HL-60 (cell line): ENCODE measurements around the gene RNF141.

ENCODE experiments used
- DNase-seq, 2 experiments: peaks; one replicate each; pipeline ENCODE4 v3.0.0-alpha.2; 2010 to 2020; ENCODE audit warnings: low read depth in 1 of 2, low spot score in 1 of 2
- H3K27ac ChIP-seq: fragments of 250-450 bp; sonication (Bioruptor Pico); replicated peaks from 2 replicates; pipeline ENCODE4 v1.5.1; 2020; ENCODE audit warnings: mild to moderate bottlenecking, moderate library complexity
- H3K27me3 ChIP-seq: fragments of 250-450 bp; sonication (Bioruptor Pico); 2 replicates; pipeline ENCODE4 v1.5.1; 2021; ENCODE audit warnings: mild to moderate bottlenecking, moderate library complexity; ENCODE audit not compliant: insufficient read depth, poor library complexity, severe bottlenecking
- H3K4me3 ChIP-seq: replicated peaks from 2 replicates; pipeline ENCODE4 v1.5.1; 2011; ENCODE audit warnings: mild to moderate bottlenecking, control low read depth, low read length; ENCODE audit not compliant: insufficient read depth
- GABPA ChIP-seq: IDR thresholded peaks from 2 replicates; pipeline ENCODE4 v1.6.1; 2012; ENCODE audit warnings: low read depth
- POLR2AphosphoS5 ChIP-seq: IDR thresholded peaks from 2 replicates; pipeline ENCODE4 v1.6.1; 2012; ENCODE audit warnings: low read depth
- SPI1 ChIP-seq: IDR thresholded peaks from 2 replicates; pipeline ENCODE4 v1.6.1; 2012; ENCODE audit warnings: low read depth, mild to moderate bottlenecking, borderline replicate concordance
- TF ChIP-seq, protein P1 (sequence below): IDR thresholded peaks from 2 replicates; pipeline ENCODE4 v1.6.1; 2012; ENCODE audit warnings: low read depth; ENCODE audit not compliant: insufficient replicate concordance
- TF ChIP-seq, protein P2 (sequence below): IDR thresholded peaks from one replicate; pipeline ENCODE4 v1.5.1; 2011; ENCODE audit warnings: low read length, control low read depth, inconsistent platforms; ENCODE audit not compliant: insufficient read depth

The RNF141 gene

DNA sequence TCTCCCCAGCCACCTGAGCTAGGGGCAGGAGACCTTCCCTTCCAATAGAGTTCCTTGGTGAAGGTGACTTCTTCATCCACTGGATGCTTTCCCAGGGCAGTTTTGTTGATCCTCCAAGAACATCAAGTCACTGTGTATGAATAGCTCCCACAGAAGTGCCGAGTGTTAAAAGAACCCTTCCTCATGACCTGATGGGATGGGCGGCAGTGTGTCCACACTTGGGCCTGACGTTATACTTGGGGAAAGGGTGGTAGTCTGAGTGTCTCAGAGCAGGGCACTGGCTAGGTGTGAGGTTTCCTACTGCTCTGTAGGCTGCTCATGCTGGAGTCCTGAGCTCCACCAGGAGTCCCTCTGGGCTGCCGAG is 35.0 kb upstream of the RNF141 start:
- TF ChIP-seq GABPA (no peak), SPI1 (no peak), POLR2AphosphoS5 (no peak)
- TF ChIP-seq, protein P1, sequence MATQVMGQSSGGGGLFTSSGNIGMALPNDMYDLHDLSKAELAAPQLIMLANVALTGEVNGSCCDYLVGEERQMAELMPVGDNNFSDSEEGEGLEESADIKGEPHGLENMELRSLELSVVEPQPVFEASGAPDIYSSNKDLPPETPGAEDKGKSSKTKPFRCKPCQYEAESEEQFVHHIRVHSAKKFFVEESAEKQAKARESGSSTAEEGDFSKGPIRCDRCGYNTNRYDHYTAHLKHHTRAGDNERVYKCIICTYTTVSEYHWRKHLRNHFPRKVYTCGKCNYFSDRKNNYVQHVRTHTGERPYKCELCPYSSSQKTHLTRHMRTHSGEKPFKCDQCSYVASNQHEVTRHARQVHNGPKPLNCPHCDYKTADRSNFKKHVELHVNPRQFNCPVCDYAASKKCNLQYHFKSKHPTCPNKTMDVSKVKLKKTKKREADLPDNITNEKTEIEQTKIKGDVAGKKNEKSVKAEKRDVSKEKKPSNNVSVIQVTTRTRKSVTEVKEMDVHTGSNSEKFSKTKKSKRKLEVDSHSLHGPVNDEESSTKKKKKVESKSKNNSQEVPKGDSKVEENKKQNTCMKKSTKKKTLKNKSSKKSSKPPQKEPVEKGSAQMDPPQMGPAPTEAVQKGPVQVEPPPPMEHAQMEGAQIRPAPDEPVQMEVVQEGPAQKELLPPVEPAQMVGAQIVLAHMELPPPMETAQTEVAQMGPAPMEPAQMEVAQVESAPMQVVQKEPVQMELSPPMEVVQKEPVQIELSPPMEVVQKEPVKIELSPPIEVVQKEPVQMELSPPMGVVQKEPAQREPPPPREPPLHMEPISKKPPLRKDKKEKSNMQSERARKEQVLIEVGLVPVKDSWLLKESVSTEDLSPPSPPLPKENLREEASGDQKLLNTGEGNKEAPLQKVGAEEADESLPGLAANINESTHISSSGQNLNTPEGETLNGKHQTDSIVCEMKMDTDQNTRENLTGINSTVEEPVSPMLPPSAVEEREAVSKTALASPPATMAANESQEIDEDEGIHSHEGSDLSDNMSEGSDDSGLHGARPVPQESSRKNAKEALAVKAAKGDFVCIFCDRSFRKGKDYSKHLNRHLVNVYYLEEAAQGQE = no peak
- TF ChIP-seq, protein P2, sequence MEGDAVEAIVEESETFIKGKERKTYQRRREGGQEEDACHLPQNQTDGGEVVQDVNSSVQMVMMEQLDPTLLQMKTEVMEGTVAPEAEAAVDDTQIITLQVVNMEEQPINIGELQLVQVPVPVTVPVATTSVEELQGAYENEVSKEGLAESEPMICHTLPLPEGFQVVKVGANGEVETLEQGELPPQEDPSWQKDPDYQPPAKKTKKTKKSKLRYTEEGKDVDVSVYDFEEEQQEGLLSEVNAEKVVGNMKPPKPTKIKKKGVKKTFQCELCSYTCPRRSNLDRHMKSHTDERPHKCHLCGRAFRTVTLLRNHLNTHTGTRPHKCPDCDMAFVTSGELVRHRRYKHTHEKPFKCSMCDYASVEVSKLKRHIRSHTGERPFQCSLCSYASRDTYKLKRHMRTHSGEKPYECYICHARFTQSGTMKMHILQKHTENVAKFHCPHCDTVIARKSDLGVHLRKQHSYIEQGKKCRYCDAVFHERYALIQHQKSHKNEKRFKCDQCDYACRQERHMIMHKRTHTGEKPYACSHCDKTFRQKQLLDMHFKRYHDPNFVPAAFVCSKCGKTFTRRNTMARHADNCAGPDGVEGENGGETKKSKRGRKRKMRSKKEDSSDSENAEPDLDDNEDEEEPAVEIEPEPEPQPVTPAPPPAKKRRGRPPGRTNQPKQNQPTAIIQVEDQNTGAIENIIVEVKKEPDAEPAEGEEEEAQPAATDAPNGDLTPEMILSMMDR = no peak
- no peak overlapping the region for H3K4me3 ChIP-seq
- H3K27me3 ChIP-seq = no peaks in the 10 kb centered on the region
- DNase-seq = no peak
- H3K27ac ChIP-seq = no peak overlapping the region

DNA sequence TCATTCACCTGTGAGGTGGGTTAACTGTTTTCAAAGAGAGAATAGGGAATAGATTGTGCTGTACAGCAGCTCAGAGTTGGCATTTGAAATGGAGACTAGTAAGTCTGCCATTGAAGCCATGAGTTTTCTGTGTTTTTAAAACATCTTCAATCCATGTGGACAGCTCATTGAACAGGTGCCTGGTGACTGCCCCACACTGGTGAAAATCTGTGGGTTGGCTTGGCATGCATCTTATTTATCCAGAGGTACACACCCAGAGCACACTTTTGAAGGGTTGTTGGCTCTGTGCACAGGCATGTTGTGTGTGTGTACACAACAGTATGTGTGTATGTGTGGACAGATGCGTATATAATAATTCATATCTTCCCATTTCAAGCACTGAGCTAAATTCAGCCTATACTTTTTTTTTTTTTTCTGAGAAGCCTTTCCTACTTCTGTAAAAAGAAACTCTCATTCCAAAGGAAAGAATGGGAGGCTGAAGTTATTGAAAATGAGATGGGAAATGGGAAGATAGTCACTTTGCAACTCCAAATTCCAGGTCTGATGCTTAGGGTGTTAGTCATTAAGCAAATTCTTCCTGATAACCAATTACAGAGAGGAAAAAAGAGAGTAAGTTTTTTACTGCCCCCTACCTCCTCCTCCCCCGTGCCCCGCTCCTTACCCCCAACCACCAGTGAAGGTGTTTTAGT is 34.5 kb upstream of the RNF141 start:
- H3K27ac ChIP-seq = no peak overlapping the region
- no peak for DNase-seq
- TF ChIP-seq POLR2AphosphoS5 (no peak), SPI1 (no peak), GABPA (no peak)
- TF ChIP-seq, protein P2 = no peak
- TF ChIP-seq, protein P1 = no peak
- H3K4me3 ChIP-seq = no peak overlapping the region
- no peaks in the 10 kb centered on the region for H3K27me3 ChIP-seq

DNA sequence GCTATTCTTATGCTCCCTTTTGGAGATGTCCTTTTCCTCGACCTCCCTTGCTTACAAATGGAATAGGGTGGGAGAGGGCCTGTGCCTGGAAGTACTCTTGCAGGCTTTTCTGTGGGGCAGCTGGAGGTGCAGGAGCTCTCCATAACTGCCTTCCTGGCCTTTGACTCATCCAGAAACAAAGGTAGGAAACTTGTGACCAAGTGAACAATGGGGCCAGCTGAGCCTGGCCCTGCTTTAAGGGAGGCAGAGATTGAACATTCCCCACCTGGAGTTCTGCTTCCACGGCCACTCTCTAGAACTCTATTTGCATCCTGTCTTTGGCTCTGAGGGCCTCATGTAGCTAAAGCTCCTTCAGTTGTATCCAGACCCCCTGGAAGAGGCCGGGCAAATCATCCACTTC is 32.6 kb upstream of the RNF141 start:
- H3K27ac ChIP-seq = no peak overlapping the region
- no peaks in the 10 kb centered on the region for H3K27me3 ChIP-seq
- TF ChIP-seq SPI1 = no peak
- TF ChIP-seq, protein P1 = no peak
- TF ChIP-seq POLR2AphosphoS5 = no peak
- no peak for TF ChIP-seq GABPA
- TF ChIP-seq, protein P2 = no peak
- no peak overlapping the region for H3K4me3 ChIP-seq
- no peak for DNase-seq
